ENCODE measurements around the gene CEP350. TPM values are rescaled to one million over a fixed set of nuclear protein-coding genes. Genes with fewer than 3 reads are reported as not detected.
A peak's percentile ranks its signal among the peaks of the same experiment; 100 is the strongest.

The CEP350 gene
- total RNA-seq, 2 experiments from 2014 or later, result 48.6 to 54.2 TPM

DNA sequence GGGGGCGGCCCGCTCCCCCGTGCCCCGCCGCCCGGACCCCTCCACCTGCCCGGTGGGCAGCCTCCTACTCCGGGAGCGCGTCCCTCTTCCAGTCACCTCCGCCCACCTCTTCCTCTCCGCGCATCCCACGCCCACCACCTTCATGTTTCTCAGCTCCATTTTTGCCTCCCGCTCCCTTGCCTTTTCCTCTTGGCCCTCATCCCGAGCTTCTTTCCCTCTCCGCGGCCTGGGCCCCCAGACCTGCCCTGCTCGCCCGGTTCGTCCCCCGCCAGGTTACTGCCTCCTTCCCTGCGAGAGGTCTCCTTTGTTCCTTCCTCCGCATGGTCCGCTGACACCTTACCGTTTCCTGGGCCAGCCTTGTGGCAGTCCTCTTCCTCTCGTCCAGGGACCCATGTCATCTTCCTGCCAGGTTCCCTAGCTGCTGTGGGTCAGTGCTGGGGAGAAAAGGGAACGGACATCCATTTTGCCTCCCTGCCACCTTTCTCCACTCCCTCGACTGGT lies 200.6 kb downstream of the CEP350 start:
- peak; percentile 33 for DNase-seq (ENCODE audit: low spot score)
- ChIA-PET CTCF (ENCODE audit: unreplicated experiment) (interaction anchor here (0.5 to 0.6 kb wide), 2 partner anchors 13 to 287 kb away, joined by 3 read pairs; no protein-coding TSS in a partner anchor), POLR2A (interaction anchor here (0.6 to 1.6 kb wide), 4 partner anchors 25 to 650 kb away, joined by 3 to 9 read pairs (median 3); no protein-coding TSS in a partner anchor)
- no peaks in the 10 kb centered on the region for H3K9me3 ChIP-seq (ENCODE audit: low read length)
- H4K20me1 ChIP-seq (ENCODE audit: insufficient read depth, low read length), result no peaks in the 10 kb centered on the region
- no TSS peak for BruUV-seq (replicated peaks)
- intact Hi-C loops (cut with micrococcal nuclease; ENCODE audit: unreplicated experiment), result loop anchor here (2.0 to 10.0 kb wide), 2 partner anchors 200 to 272 kb away; partner anchors contain the start of genes CEP350 and TOR1AIP1
- no peaks in the 10 kb centered on the region for H3K9me2 ChIP-seq (ENCODE audit: insufficient read depth, low read length)
- H3K36me3 ChIP-seq (ENCODE audit: insufficient read depth, low read length), result no peaks in the 10 kb centered on the region
- H2AFZ ChIP-seq (ENCODE audit: low read length), result peak overlapping the region; percentile 65
- H3K4me1 ChIP-seq (ENCODE audit: insufficient read depth, low read length, poor library complexity, severe bottlenecking), result peaks cover 22% of the 10 kb centered on the region
- H3K79me2 ChIP-seq (ENCODE audit: insufficient read depth, low read depth, low read length), result 0 out of 2 replicates have a peak, but pooled peaks cover 3% of the 10 kb centered on the region
- no peak overlapping the region for H3K27ac ChIP-seq (ENCODE audit: low read depth, low read length, poor library complexity, severe bottlenecking)
- H3K4me3 ChIP-seq (ENCODE audit: low read depth, low read length, poor library complexity, severe bottlenecking), result peak overlapping the region; percentile 89
- H3K4me2 ChIP-seq (ENCODE audit: low read length), result peak overlapping the region; percentile 96
- no peak for TF ChIP-seq EZH2phosphoT487 (IDR thresholded peaks at IDR 0.05; ENCODE audit: borderline replicate concordance, low read depth, low read length)
- TF ChIP-seq, protein P1, sequence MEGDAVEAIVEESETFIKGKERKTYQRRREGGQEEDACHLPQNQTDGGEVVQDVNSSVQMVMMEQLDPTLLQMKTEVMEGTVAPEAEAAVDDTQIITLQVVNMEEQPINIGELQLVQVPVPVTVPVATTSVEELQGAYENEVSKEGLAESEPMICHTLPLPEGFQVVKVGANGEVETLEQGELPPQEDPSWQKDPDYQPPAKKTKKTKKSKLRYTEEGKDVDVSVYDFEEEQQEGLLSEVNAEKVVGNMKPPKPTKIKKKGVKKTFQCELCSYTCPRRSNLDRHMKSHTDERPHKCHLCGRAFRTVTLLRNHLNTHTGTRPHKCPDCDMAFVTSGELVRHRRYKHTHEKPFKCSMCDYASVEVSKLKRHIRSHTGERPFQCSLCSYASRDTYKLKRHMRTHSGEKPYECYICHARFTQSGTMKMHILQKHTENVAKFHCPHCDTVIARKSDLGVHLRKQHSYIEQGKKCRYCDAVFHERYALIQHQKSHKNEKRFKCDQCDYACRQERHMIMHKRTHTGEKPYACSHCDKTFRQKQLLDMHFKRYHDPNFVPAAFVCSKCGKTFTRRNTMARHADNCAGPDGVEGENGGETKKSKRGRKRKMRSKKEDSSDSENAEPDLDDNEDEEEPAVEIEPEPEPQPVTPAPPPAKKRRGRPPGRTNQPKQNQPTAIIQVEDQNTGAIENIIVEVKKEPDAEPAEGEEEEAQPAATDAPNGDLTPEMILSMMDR (conservative IDR thresholded peaks at IDR 0.05; ENCODE audit: low read length), result no peak

DNA sequence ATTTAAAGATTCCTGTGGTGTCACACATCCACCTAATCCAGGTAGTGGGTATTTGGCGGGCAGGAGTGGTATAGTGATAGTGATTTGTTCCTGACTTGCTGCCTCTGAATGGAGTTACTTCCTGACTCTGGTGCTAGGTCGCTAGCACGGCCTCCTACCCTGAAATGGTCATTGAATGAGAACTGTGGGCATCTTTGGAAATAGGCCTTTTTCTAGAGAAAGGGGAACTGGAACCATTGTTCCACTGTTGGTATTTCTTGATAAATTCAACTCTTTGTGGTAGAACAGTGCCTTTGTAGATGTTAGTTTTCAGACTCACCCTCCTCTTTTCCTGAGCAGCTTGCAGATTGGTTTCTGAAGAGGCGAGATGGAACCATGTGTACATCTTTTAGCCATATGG lies 201.6 kb downstream of the CEP350 start:
- no TSS peak for BruUV-seq (replicated peaks)
- Histone ChIP-seq H4K20me1 (ENCODE audit: insufficient read depth, low read length) (no peaks in the 10 kb centered on the region), H3K79me2 (ENCODE audit: insufficient read depth, low read depth, low read length) (0 out of 2 replicates have a peak, but pooled peaks cover 3% of the 10 kb centered on the region), H2AFZ (ENCODE audit: low read length) (peak overlapping the region; percentile 65; the same call in 1 of the 2 replicates), H3K4me1 (ENCODE audit: insufficient read depth, low read length, poor library complexity, severe bottlenecking) (peaks cover 22% of the 10 kb centered on the region), H3K4me2 (ENCODE audit: low read length) (peak overlapping the region; percentile 96), H3K9me3 (ENCODE audit: low read length) (no peaks in the 10 kb centered on the region), H3K9me2 (ENCODE audit: insufficient read depth, low read length) (no peaks in the 10 kb centered on the region), H3K36me3 (ENCODE audit: insufficient read depth, low read length) (no peaks in the 10 kb centered on the region), H3K4me3 (ENCODE audit: low read depth, low read length, poor library complexity, severe bottlenecking) (peak overlapping the region; percentile 89), H3K27ac (ENCODE audit: low read depth, low read length, poor library complexity, severe bottlenecking) (no peak overlapping the region)
- DNase-seq (ENCODE audit: low spot score), result peak; percentile 36
- ChIA-PET POLR2A (interaction anchor here (0.9 to 1.6 kb wide), 2 partner anchors 10 to 24 kb away, joined by 3 read pairs; no protein-coding TSS in a partner anchor), CTCF (ENCODE audit: unreplicated experiment) (interaction anchor here (0.6 kb wide), 1 partner anchor 331 kb away, joined by 3 read pairs; no protein-coding TSS in a partner anchor)
- TF ChIP-seq EZH2phosphoT487 (IDR thresholded peaks at IDR 0.05; ENCODE audit: borderline replicate concordance, low read depth, low read length), result no peak
- TF ChIP-seq, protein P1 (conservative IDR thresholded peaks at IDR 0.05; ENCODE audit: low read length), result no peak
- intact Hi-C loops (cut with micrococcal nuclease; ENCODE audit: unreplicated experiment), result loop anchor here (10.0 kb wide), 1 partner anchor 201 kb away; the partner anchor contains the start of gene CEP350
